GM12875 (cell line): ENCODE results near the gene ANKS1A.
A peak's percentile ranks its signal among the peaks of the same experiment; 100 is the strongest.

Experiments used
- H3K4me3 ChIP-seq: one replicate; pipeline ENCODE4 v1.5.1; 2011; ENCODE audit warnings: low read depth, low read length, control low read depth
- TF ChIP-seq, protein P1 (sequence below): IDR thresholded peaks from 2 replicates; pipeline ENCODE4 v1.5.1; 2011; ENCODE audit warnings: low read depth, mild to moderate bottlenecking, control low read depth, inconsistent platforms, low read length, moderate library complexity, borderline replicate concordance; ENCODE audit not compliant: insufficient read depth

ANKS1A gene

DNA sequence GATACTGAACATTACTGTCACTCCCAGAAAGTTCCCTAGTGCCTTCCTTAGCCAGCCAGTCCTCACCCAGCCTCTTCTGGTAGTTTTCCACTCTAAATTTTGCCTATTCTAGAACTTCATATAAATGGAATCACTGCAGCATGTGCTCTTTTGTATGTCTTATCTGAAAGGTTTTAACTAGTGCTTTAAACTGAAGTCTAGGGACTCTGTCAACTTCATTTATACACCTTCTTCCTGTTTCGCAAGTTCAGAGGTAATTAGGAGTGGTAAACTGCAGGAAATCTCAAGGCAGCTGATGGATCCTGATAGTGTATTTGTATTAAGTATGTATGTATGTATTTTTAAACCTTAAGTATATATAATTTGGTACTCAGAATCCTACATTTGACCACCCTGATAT lies 157.8 kb downstream of the ANKS1A start:
- no peak overlapping the region for H3K4me3 ChIP-seq
- TF ChIP-seq, protein P1, sequence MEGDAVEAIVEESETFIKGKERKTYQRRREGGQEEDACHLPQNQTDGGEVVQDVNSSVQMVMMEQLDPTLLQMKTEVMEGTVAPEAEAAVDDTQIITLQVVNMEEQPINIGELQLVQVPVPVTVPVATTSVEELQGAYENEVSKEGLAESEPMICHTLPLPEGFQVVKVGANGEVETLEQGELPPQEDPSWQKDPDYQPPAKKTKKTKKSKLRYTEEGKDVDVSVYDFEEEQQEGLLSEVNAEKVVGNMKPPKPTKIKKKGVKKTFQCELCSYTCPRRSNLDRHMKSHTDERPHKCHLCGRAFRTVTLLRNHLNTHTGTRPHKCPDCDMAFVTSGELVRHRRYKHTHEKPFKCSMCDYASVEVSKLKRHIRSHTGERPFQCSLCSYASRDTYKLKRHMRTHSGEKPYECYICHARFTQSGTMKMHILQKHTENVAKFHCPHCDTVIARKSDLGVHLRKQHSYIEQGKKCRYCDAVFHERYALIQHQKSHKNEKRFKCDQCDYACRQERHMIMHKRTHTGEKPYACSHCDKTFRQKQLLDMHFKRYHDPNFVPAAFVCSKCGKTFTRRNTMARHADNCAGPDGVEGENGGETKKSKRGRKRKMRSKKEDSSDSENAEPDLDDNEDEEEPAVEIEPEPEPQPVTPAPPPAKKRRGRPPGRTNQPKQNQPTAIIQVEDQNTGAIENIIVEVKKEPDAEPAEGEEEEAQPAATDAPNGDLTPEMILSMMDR, result no peak

DNA sequence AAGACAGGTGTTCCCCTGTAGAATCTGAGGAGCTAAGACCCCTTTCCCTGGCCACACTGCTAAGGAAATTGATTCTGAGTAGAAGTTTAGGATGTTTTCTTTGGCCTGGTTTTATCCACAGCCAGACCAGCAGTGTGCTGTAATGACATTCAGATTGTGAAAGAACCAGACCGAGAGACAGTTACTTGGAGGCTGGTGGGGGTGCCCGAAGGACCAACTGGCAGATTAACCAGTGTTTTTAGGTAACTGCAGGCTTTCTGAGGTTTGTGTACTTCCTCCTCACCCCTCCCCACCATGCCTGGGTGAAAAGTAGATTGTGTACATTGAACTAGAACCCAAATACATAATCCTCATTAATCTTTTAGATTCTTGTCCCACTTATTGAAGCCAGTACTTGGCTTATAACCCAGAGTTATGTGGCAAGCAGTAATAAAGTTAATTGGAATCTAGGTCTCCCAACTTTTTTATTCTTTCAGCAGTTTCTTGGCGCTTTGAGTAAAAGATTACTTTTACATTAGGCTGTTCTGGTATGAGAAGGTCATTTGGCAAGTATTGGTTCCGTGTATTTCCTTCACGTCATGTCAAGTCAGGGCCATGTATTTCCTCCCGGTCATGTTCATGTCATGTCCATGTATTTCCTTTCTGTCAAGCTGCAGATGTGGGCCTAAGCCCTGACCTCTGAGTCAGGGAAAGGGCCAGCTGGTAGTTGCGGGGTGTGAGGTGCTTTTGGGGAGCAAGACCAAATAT lies 158.4 kb downstream of the ANKS1A start:
- no peak overlapping the region for H3K4me3 ChIP-seq
- TF ChIP-seq, protein P1, result no peak

DNA sequence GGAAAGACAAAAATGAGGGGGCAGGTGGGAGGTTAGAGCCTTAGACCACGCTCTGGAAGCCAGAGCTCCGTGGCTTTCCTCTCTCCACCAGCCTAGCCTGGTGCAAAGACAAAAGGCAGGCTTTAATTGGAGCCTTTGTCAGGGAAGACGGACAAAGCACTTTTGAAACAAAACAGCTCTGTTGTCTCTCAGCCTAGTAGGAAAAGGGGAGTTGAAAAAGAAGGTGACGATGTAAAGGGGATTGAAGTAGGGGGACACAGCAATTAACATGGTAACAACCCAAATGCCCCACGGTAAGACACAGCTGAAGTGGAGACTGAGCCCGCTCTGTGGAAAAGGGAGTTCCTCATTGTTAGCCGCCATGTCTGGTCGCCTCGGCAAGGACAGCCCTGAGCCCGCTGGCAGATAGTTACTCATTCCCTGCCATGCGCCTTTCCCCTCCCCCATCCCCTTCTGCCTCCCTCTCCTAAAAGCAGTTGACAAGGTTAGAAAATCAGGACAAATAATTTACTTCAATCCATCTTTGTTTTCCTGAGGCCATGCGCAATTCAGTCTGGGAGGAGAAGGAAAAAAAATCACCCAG lies 159.1 kb downstream of the ANKS1A start:
- no peak overlapping the region for H3K4me3 ChIP-seq
- TF ChIP-seq, protein P1, result no peak

- no peak overlapping the region for H3K4me3 ChIP-seq
- TF ChIP-seq, protein P1, result peak; percentile 20; the same call in 1 of the 2 replicates
These were observed 159.6 kb downstream of the ANKS1A start for GRCh38 chr6:35048631-35049083.

GRCh38 chr6:35049156-35049735 lies 160.2 kb downstream of the ANKS1A start:
- no peak overlapping the region for H3K4me3 ChIP-seq
- TF ChIP-seq, protein P1, result no peak

DNA sequence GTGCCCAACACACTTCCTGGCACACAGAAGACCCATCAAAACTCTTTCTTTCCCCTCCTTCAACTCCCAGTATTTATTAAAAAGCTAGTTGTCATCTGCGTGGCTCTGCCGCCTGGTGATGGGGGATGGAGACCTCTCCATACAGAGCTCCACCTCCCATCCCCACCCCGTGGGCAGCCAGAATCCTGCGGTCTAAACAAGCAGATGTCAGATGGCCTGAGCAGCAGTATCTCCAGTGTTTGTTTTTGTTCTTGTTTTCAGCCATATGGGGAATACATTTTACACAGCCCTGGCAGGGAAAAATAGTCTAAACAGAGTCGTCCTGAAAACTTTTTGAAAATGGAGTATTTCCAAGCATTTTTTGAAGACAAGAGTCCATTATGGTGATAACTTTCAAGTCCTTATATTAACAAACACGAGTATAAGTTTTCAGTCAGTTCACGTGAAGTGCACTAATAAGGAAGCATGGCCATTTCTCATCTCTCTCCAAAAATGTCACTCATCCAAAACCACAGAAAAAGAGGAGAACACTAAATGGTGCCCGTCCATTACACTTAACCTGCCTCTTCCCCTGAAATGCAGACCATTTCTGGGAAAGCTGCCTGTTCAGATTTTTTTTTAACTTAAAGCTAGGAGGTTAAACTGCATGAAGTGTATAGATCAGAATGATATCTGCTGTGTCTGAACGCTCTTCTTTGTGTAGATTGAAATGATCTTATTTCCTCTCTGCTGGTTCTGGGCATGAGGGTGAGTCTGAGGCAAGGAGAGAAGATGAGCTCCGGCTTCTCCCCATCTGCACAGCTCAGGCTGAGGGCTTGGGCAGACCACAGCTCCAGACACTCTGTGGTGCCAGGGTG lies 161.1 kb downstream of the ANKS1A start:
- no peak overlapping the region for H3K4me3 ChIP-seq
- TF ChIP-seq, protein P1, result no peak
